ENCODE measurements around the gene COL11A1.

GRCh38 chr1:102838016-102838415 is 270.3 kb downstream of the COL11A1 start:
- TF ChIP-seq CTCF (IDR thresholded peaks at IDR 0.05; ENCODE audit: low read depth, low read length, poor library complexity, severe bottlenecking): no peak
- TF ChIP-seq EZH2phosphoT487 (IDR thresholded peaks at IDR 0.05; ENCODE audit: borderline replicate concordance, low read length): no peak

Data from DOHH2 (cell line).